GM18508 (cell line): ENCODE results near the gene LRRC66.

ENCODE experiments used
- ATAC-seq: cut with Tn5 transposase; IDR thresholded peaks from one replicate; pipeline ENCODE4 v1.9.1; 2021; ENCODE audit warnings: moderate number of reproducible peaks; ENCODE audit not compliant: insufficient read depth, unreplicated experiment

LRRC66 gene, protein sequence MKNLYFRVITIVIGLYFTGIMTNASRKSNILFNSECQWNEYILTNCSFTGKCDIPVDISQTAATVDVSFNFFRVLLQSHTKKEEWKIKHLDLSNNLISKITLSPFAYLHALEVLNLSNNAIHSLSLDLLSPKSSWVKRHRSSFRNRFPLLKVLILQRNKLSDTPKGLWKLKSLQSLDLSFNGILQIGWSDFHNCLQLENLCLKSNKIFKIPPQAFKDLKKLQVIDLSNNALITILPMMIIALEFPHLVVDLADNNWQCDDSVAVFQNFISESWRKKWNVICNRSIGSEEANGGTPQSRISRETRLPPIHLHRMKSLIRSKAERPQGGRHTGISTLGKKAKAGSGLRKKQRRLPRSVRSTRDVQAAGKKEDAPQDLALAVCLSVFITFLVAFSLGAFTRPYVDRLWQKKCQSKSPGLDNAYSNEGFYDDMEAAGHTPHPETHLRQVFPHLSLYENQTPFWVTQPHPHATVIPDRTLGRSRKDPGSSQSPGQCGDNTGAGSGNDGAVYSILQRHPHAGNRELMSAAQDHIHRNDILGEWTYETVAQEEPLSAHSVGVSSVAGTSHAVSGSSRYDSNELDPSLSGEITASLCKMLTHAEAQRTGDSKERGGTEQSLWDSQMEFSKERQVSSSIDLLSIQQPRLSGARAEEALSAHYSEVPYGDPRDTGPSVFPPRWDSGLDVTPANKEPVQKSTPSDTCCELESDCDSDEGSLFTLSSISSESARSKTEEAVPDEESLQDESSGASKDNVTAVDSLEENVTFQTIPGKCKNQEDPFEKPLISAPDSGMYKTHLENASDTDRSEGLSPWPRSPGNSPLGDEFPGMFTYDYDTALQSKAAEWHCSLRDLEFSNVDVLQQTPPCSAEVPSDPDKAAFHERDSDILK

DNA sequence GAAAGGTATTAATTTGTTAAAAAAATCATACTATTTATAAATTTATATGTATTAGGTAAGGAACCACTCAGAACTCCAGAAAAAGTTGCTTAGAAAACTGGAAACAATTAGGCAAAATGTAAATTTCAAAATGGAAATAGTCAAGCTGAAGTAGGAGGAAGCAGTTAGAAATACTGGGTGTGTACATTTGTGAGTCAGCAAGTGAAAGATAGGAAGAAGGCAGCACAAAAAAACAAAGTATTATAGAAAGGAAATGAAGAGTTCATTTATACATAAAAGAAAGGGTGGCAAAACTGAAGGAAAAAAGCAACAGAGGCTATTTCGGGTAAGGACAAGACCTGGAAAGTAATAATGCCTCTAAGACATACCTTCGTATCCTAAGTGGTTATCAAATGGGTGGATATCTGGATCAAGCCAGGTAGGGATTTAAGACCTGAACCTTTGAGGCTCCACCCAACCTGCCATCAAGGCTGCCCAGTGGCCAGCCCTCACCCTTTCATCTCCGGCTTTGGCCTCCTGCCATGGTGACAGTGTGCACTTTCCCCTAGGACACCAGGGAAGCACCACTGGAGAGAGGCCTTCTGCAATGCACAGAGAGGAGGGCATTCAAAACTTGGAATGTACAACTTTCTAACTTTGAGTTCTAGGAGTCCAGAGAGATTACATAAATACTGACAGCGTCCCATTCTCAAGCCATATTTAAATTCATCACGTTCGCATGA, at the start of gene LRRC66:
LRRC66 (minus strand) TSS at position 428 of the 722 bp plus-strand sequence. CDS start 2,750 bp downstream, outside the sequence.
- no peak for ATAC-seq

DNA sequence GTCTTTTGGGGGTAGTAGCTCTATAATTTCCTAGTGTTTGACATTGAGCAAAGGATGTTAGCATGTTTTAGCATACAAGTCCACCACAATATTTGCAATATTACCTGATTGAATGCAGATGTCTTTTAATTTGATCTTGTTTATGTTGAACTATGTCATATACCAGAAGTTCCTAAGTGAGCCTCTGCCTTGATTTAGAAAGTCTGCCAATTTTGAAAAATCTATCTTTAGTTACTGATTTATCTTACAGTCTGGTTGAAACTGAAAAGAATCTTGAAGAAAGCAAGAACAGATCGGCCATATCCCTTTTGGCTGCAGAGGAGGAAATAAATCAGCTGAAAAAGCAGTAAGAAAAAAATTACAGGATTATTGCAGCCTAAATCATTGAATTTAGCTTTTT, 49.4 kb upstream of the LRRC66 start:
- ATAC-seq, result no peak

DNA sequence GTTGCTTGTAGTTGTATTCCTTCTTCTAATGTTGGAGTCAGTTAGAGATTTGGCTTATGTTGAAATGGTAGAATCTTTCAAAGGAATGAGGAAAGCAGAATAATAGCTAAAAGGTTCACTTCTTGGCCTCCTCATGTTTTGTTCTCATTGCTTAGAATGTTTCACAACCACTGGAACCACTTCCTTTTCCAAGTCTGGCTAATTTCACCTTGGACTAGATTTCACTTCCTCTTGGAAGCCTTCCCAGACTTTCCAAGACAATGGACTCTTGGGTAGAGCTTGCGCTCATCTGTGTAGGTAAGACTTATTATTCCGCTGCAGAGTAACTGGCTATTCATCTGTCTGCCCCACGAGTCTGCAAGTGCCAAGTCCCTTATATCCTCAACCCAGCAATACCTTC, 39.2 kb upstream of the LRRC66 start:
- no peak for ATAC-seq

DNA sequence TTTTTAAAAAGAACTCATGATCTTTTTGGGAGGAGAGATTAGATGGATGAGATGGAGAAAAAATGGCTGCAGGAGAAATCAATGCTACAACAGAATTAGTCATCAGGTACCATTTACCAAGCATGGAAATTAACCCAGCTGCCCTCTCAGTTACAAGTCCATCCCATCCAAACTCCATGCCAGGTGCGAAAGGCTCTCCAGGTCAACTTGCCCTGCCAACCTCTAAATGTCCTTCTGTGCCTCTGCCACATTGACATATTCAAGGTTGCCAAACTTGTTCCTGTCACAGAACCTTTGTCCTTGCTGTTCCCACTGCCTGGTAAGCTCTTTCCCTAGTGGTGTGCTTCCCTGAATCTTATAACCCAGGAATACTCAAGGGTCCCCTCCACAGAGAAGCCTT, 38.1 kb upstream of the LRRC66 start:
- ATAC-seq, result no peak

DNA sequence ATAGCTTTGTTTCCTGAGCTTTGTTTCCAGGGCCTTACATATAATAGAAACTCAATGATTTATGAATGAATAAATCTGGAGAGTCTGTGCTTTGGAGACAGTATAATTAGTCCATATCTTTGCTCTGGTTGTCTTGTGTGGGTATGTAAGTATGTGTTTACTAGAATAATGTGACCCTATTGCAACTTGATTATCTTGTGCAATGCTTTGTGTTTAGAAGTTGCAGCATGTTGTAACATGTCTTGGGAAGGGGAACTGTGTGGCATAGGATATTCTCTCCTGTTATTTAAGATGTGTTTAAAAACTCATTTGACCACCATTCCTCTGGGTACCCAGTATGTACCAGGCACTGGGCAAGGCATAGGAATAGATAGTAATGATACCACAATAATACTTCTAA, 37.0 kb upstream of the LRRC66 start:
- no peak for ATAC-seq

DNA sequence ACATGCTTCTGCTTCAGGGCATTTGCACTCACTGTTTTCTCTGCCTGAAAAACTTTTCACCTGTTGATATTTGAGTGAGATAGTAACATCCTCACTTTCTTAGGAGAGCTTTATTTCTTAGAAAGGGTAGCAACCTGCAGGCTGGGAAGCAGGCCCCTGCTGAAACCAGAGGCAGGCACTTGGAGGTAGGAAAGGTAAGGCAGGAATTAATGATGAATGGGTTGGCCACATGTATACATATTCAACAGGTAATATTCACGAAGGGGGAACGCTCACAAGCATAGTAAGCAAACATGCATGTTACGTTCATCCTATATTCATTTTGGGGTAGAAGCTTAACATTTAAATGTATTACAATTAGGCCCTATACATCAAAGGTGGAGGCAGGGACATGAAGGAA, 34.1 kb upstream of the LRRC66 start:
- ATAC-seq, result no peak

DNA sequence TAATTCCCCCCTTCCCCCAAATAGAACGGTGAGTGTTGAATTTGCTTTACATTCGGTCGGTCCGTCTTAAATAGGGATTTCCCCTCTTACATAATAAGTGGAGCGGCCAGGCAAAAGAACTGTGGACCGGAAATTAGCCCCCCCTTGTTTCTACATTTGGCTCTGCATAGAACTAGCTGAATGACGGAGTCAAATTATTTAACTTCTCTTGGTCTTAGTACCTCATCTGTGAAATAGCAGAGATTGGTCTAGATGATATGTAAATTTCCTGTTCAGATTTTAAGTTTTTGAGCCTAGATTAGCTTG, 32.3 kb upstream of the LRRC66 start:
- ATAC-seq, result peak; percentile 66

DNA sequence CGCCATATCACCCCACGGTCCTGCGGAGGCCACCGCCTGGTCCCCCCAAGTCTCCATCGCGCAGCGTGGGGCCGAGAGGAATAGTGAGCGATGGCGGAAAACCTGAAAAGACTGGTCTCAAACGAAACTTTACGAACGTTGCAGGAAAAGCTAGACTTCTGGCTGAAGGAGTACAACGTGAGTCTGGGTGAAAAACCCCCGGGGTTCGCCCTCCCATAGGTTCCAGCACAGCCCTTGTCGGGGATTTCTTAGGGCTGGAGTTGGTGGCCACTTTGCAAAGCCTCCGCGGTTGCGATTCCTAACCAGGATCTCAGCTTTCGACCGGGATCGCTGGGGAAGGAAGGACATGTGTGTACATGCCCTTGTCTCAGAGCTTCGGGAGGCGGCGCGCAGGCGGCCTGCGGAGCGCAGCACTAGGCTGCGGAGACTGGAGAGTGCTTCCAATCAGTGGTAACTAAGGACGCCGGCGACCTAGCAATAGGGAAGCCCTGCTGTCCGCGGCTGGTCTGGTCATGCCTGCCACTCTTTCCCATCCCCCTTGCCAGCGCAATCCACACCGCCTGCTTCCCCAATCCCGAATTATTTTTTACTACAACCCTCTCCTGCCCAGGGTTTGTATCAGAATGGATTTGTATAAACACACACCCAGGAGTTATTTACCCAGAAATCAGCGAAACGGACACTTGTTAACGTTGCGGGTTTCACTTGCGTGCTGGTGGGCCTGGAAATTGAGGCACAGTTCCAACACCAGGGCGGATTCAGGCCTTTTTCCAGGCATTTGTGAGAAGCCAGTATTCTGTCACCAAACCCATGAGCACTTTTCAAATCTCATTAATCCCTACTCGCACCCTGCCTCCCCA, 31.7 kb upstream of the LRRC66 start:
- peak; percentile 37 for ATAC-seq

DNA sequence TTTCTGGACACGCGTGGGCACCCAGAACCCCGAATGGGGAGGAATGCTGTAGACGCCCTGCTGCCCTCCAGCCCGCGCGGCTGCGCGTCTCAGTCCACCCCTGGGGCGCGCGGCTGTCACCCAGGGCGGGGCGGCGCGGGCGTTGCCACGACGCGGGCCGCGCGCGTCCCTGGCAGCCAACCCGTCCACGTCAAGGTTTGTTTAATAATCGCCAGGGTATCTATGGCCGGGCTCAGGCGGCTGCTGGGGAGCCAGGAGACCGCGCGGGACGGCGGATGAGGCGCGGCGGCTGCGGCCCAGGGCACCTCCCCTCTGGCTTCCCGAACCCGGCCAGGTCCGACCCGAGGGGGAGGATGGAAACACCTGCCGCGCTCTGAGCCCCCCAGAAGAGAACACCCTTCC, 31.1 kb upstream of the LRRC66 start, which contains the start of gene SPATA18:
SPATA18 (plus strand) TSS at position 92 of the 402 bp plus-strand sequence. CDS start 401 bp downstream, outside the sequence.
- ATAC-seq, result peak; percentile 21

DNA sequence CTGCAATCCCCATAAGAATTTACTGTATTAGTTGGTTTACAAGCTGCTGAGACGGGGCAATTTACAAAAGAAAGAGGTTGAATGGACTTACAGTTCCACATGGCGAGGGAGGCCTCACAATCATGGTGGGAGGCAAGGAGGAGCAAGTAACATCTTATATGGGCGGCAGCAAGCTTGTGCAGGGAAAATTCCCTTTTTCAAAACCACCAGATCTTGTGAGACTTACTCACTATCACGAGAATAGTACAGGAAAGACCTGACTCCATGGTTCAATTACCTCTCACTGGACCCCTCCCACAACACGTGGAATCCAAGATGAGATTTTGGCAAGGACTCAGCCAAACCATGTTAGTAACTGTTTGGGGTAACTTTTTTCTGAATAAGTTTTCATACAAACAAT, 29.1 kb upstream of the LRRC66 start:
- no peak for ATAC-seq

DNA sequence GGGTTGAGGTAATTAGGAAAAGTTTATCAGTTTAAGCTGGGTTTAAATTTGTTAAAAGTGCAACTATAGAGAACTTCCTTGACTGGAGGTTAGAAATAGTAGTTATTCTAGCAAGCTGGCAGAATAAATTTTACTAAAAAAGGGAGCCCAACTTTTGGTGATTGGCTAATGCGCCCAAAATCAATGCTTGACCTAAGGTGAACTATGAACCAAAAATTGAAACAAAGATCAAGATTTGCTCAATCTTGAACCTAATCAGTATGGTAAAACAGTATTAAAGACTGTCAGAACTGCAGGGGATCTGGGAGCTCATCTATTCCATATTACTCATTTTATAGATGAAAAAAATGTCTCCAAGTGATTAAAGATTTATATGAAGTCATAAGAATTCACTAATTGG, 24.9 kb upstream of the LRRC66 start:
- ATAC-seq, result no peak

DNA sequence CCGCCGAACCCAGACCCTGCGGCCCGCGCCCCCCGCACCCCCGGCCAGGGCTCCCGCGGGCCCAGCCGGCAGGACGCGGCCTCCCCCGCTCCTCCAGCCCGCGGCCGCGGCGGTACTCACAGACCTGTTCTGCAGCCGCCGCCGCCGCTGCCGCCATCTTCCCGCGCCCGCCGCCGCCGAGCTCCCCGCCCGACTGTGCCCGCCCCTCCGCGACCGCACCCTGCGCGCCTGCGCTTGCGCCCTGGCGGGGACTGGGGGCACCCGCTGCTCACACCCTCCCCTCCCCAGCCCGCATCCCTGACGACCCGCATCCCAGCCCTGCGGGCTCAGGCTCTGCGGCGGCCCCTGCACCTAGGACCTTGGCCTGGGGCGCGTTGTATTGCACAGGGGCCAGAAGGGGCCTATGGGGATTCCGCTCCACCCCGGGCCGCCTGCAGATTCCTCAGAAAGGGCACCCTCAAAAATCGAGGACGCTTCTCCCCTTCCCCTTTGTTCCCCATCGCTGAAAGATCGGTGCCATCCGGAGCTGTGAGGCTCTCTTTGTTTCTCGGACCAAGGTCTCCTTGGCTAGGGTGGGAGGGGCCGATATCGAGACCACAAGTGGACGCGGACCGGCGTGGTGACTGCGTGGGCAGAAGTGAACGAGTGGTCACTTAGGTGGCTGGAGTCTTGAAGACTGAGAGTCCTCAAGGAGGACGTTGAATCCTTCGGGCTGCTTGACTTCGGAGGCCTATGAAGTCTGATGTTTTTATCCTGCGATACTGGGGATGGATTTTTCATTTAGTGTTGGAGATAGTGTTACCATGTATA, 18.1 kb upstream of the LRRC66 start, which contains the start of gene SGCB:
SGCB (minus strand) TSS at position 197 of the 810 bp plus-strand sequence; CDS start at position 157, 40 bp downstream.
- ATAC-seq, result peak; percentile 41

DNA sequence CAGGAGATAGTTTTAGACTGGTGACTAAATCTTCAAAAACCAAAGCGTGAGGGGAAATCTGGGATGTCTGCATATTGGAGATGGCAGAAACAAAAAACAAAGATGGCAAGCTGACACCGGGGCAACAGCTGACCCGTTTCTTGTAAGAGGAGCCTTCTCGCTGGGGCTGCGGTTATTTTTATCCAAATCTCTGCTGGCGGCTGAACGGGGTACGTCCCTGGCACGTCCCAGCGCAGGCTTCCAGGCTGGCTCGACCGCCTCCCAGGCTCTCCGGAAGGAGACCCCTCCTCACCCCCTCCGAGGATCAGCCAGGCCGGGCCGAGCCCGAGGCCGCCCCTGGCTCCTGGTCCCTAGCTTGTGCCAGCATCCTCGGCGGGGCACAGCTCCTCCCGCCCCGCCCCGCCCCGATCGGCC, 17.5 kb upstream of the LRRC66 start:
- peak; percentile 36 for ATAC-seq

DNA sequence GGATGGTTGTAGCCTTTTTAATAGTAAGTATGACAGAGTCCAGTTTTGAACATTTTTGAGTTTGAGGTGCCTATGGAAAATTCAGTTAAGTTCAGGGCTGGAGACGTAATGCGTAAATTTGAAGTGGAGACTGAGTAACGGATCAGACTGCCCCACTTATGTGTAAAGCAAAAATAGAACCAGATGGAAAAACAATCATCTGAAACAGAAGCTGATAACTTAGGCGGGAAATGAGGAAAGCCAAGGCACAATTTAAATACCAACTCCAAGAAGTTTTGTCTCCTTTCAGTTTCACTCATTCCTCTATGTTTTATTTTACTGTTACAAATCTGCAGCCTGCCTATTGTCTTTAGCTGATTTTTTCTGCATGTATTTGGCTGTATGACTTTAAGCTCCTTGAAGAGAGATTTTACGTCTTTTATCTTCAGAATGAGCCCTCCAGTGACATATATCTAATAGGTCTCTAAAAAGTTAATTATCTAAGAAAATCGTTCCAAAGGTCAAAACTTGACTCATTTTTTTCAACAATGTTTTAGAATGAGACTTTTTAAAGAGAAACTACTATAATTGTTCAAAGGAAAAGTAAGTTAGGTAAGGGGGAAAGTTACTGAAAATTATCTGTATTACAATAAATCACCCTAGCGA, 16.8 kb upstream of the LRRC66 start:
- no peak for ATAC-seq

DNA sequence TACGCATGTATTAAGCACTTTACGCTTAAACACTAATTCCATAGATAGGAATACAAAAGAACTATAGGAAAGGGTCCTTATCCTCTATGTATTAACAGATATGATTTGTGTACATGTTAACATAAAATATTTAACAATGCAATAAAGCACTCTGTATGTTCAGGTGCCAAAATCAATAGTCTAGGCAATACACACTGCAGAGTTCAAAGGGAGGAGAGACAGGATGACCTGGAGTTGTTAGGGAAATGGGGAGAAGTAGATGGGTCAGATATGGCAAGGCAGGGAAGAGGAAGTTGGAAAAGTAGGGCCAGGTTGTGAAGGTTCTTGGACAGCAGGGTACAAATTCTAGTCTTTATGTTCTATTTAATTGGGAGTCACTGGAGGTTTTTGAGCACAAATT, 15.0 kb upstream of the LRRC66 start:
- ATAC-seq, result no peak

DNA sequence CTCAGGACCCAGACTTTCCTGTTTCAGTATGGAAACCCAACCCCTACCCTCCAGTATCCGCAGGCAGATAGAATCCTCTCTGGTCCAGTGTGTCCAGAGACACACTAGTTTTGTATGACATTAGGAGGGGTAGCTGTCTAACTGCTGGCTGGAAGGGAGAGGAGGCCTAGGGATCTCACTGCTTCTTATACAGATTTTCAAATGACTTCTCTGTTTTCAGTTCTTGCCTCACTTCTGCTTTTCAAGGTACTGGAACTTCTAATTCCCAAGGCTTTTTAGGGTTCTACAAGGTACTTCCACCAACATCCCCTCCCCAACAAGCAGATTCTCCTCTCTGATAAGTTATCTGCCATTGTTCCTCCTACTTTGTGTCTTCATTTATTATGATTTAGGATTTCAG, 11.8 kb upstream of the LRRC66 start:
- no peak for ATAC-seq

DNA sequence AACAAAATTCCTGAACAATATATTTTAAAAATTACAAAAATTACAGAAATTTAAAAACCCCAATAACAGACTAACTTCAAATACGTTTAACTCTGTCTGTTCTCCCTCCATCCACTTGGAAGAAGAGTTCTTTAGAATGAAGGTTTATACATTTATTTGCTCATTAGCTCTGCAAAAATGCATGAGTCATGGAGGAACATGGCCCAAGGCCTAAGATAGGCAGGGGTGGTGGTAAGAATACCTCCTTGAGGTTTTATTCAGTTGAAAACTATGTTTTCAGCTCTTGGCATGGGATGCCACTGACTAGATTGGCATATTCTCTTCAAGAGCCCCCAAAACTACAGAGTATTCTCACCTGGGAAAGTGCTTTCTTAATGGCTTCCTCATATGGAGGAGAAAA, 8.8 kb upstream of the LRRC66 start:
- no peak for ATAC-seq

DNA sequence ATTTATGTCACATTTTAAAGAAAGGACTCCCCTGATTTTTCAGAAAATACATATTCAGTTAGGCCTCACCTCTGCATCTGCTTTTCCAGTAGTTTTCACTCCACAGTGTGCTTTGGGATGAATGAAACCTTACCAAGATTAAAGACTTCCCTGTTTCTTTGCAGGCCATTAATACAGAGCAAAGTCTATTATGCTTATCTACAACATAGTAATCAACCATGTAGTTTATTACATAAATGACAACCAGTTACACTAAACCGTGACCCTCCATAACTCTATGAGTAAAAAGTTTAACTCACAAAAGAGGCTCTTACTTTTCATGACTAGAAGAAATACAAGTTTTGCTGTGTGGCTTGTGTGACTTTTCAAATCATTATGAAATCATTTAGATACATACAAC, 2.3 kb downstream of the LRRC66 start:
- no peak for ATAC-seq
